Testis (tissue), 3 donors: ENCODE results near the gene RSAD2. TPM values are rescaled to one million over a fixed set of nuclear protein-coding genes. Genes with fewer than 3 reads are reported as not detected.
"Not testable (repeated sequence)": the region's sequence is repeated elsewhere in the genome, so short reads cannot be mapped to it uniquely, and the experiment has no call there.

Experiments
- DNase-seq: peaks from one replicate; pipeline ENCODE4 v3.0.0-alpha.2; 2019
- H3K27ac ChIP-seq, 2 donors: fragments of 200-600 bp; sonication (generic); one replicate each; pipeline ENCODE4 v1.5.1; 2019
- H3K27me3 ChIP-seq: fragments of 200-600 bp; sonication (generic); one replicate; pipeline ENCODE4 v1.5.1; 2019
- H3K36me3 ChIP-seq: fragments of 200-600 bp; sonication (generic); one replicate; pipeline ENCODE4 v1.5.1; 2017; ENCODE audit warnings: low read depth; ENCODE audit errors: missing control alignments
- H3K4me1 ChIP-seq: fragments of 200-600 bp; sonication (generic); one replicate; pipeline ENCODE4 v1.5.1; 2019
- H3K4me3 ChIP-seq, 2 donors: fragments of 200-600 bp; sonication (generic); one replicate each; pipeline ENCODE4 v1.5.1; 2017 to 2019
- H3K9me3 ChIP-seq: fragments of 200-600 bp; sonication (generic); one replicate; pipeline ENCODE4 v1.5.1; 2017
- POLR2A ChIP-seq: fragments of 450-650 bp; IDR thresholded peaks from one replicate; pipeline ENCODE4 v1.6.1; 2017; ENCODE audit warnings: antibody characterized with exemption, mild to moderate bottlenecking, moderate library complexity
- WGBS, 2 donors: methylation state at CpG; one replicate each; pipeline ENCODE4 v1.1.5; 2018; 5-methylcytosine and 5-hydroxymethylcytosine counted together
- intact Hi-C: fragments of 100-400 bp; cut with DNase I; formaldehyde crosslinking; loops from one replicate; pipeline ENCODE4 v1.15.1; 2023; ENCODE audit warnings: low total_unique reads
- polyA plus RNA-seq: library from polyadenylated mRNA; stranded (reverse); fragments of 350-450 nt; fragmentation: Illumina TruSeq; extraction: RNeasy Lipid Tissue Mini Kit (QIAGEN cat#74804); gene quantifications from one replicate; pipeline ENCODE4 v1.2.3, GENCODE V29; 2014; ENCODE audit warnings: low read depth, low replicate concordance; ENCODE audit not compliant: insufficient read depth
- total RNA-seq, 2 donors: library from RNA; depleted of rRNA; stranded (reverse); fragments of >200 nt; gene quantifications; one replicate each; pipeline ENCODE4 v1.2.3, GENCODE V29; 2016
- TF ChIP-seq, protein P1 (sequence below), 3 experiments: fragments of 450-650 bp in 2 of 3; fragments of 200-600 bp in 1 of 3; sonication (generic) in 1 of 3; IDR thresholded peaks; one replicate each; pipeline ENCODE4 v1.5.1; 2016 to 2019; ENCODE audit warnings: antibody characterized with exemption in 3 of 3, mild to moderate bottlenecking in 2 of 3, moderate library complexity in 1 of 3

RSAD2 gene
- total and polyA plus RNA-seq, 3 donors from 2014 or later, result 2.3 to 5.5 (median 4.4) TPM

DNA sequence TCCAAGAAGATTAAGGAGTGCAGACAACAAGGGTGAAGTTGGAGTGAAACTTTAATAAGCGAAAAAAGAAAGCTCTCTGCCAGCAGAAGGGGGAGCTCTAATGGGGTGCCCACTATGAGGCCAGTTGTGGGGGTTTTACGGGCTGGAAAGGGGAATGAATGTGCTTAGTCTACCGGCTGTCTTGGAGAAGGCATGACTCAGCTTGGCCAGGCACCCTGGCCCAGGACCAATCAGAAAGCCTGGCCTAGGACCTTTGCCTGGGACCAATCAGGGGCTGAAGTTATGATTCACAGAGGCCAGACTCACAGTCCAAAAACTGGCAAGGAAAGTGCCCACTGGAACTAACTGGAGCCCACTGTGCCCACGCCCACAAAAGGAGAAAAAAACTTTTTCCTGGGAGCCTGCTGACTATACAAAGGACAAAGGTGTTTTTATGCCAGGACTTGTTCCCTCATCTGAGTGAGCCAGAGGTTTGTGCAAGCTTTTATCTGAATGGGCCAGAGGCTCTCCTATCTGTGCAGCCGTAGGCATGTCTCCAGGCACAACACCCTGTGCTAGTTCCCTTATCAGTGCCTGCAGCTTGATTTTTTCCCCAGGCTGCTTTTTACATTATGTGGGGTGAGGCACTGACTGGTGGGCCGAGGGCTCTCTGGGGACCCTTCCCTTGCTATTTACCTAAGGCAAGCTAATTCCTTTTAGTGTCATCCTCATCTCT is 30.5 kb upstream of the RSAD2 start:
- no peaks in the 10 kb centered on the region for H3K36me3 ChIP-seq
- no peak for TF ChIP-seq POLR2A
- TF ChIP-seq, protein P1, sequence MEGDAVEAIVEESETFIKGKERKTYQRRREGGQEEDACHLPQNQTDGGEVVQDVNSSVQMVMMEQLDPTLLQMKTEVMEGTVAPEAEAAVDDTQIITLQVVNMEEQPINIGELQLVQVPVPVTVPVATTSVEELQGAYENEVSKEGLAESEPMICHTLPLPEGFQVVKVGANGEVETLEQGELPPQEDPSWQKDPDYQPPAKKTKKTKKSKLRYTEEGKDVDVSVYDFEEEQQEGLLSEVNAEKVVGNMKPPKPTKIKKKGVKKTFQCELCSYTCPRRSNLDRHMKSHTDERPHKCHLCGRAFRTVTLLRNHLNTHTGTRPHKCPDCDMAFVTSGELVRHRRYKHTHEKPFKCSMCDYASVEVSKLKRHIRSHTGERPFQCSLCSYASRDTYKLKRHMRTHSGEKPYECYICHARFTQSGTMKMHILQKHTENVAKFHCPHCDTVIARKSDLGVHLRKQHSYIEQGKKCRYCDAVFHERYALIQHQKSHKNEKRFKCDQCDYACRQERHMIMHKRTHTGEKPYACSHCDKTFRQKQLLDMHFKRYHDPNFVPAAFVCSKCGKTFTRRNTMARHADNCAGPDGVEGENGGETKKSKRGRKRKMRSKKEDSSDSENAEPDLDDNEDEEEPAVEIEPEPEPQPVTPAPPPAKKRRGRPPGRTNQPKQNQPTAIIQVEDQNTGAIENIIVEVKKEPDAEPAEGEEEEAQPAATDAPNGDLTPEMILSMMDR (IDR thresholded peaks at IDR 0.05), result no peak
- no peaks in the 10 kb centered on the region for H3K9me3 ChIP-seq
- WGBS, 2 donors, result 70 to 79% methylated on average over 6 of the region's 6 CpGs
- H3K27me3 ChIP-seq, result no peaks in the 10 kb centered on the region
- no peaks in the 10 kb centered on the region for H3K4me1 ChIP-seq
- H3K27ac ChIP-seq, result no peak overlapping the region
- no peak overlapping the region for H3K4me3 ChIP-seq
- DNase-seq, result no peak
- intact Hi-C loops, result no loop called here

DNA sequence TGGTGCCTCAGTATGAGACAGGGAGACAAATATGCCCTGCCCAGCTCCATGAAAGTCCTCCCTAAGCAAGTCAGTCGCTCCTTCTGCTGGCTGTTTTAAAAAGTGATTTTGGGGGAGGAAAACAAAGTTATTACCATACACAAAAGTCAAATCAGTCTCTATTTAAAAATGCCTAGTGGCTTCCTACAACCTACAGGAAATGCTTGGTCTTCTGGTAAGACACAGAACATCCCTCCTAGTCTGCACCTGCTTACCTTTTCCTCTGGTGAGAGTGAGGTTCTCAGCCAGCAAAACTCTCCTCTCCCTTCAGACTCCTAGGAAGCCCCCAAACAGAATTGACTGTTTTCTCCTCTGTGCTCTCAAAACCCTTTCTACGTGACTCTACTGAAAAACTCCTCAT is 25.4 kb upstream of the RSAD2 start:
- no peaks in the 10 kb centered on the region for H3K9me3 ChIP-seq
- no peak overlapping the region for H3K27ac ChIP-seq
- WGBS, 2 donors, result 90 to 95% methylated on average over 2 of the region's 2 CpGs
- no peaks in the 10 kb centered on the region for H3K27me3 ChIP-seq
- intact Hi-C loops, result no loop called here
- H3K4me1 ChIP-seq, result no peaks in the 10 kb centered on the region
- no peak overlapping the region for H3K4me3 ChIP-seq
- TF ChIP-seq, protein P1 (IDR thresholded peaks at IDR 0.05), result no peak
- TF ChIP-seq POLR2A, result no peak
- no peak for DNase-seq
- no peaks in the 10 kb centered on the region for H3K36me3 ChIP-seq

DNA sequence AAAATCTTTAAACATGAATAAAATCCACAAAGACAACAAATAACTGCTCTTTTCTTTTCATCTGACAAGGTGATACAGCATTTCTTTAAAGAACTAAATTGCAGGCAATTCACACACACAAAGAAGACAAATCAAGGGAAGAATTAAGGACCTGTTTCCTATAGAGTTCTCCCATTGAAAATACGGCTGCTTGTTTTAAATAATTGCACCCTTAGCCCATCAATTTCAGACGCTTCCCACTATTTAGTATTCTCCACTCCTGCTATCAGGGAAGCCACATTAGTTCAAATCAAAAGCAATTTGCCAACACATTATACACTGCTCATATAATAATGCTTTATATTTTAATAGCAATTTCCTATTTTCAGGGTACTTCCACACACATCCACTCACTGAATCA is 23.2 kb upstream of the RSAD2 start:
- Histone ChIP-seq H3K9me3 (no peaks in the 10 kb centered on the region), H3K27ac (no peak overlapping the region), H3K36me3 (no peaks in the 10 kb centered on the region), H3K4me3 (no peak overlapping the region), H3K4me1 (no peaks in the 10 kb centered on the region), H3K27me3 (no peaks in the 10 kb centered on the region)
- DNase-seq, result no peak
- TF ChIP-seq, protein P1 (IDR thresholded peaks at IDR 0.05), result no peak
- no peak for TF ChIP-seq POLR2A
- intact Hi-C loops, result no loop called here
- WGBS, 2 donors, result 61 to 85% methylated on average over 2 of the region's 2 CpGs

DNA sequence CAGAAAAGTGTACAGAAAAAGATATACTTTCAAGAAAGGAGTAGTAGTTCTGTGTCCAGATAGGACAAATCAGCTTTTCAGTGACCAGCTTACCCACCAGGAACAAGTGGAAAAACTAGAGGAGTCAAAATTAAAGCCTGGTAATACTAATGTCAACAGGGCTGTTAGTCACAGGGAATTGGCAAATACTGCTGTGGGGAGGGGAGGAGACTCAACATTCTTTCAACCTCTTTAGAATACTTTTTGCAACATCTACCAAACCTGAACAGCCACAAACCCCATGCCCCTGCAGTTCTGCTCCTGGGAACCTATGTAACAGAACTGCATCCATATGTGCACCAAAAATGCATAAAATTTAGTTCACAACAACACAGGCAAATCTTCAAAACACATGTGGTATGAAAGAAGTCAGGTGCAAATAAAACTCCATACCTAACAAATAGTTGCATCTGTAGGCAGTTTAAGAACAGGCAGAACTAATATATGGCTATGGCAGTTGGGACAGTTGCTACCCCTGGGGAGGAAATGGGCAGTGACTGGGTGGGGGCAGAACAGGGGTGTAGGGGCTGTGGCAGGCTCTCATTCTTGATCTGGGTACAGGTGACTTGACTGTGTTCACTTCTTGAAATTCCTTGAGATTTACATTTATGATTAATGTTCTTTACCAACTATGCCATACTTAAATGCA is 21.6 kb upstream of the RSAD2 start:
- no peaks in the 10 kb centered on the region for H3K27me3 ChIP-seq
- DNase-seq, result no peak
- H3K9me3 ChIP-seq, result no peaks in the 10 kb centered on the region
- H3K4me1 ChIP-seq, result no peaks in the 10 kb centered on the region
- no peak overlapping the region for H3K4me3 ChIP-seq
- no peaks in the 10 kb centered on the region for H3K36me3 ChIP-seq
- no peak overlapping the region for H3K27ac ChIP-seq
- no peak for TF ChIP-seq POLR2A
- TF ChIP-seq, protein P1 (IDR thresholded peaks at IDR 0.05), result no peak
- intact Hi-C loops, result no loop called here

DNA sequence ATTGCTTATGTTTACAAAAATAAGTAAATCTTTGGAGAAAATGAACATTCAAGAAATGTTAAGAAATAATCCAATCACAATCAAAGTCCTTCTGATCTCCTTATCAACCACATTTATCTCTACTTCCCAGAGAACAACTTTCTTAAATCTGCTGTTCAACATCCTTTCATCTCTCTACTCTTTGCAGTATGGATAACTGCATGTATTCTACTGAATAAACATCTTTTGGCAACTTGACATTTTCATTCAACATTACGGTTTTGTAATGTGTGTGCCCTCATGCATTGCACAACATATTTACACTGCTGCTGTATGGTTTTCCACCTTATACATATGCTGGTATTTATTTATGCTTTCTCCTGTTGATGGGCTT is 21.0 kb upstream of the RSAD2 start:
- H3K9me3 ChIP-seq, result no peaks in the 10 kb centered on the region
- H3K4me1 ChIP-seq, result no peaks in the 10 kb centered on the region
- DNase-seq, result no peak
- H3K4me3 ChIP-seq, result no peak overlapping the region
- H3K27me3 ChIP-seq, result no peaks in the 10 kb centered on the region
- TF ChIP-seq, protein P1 (IDR thresholded peaks at IDR 0.05), result no peak
- TF ChIP-seq POLR2A, result no peak
- 76 to 82% methylated on average over 1 of the region's 1 CpG for WGBS, 2 donors
- H3K27ac ChIP-seq, result no peak overlapping the region
- intact Hi-C loops, result no loop called here
- no peaks in the 10 kb centered on the region for H3K36me3 ChIP-seq

DNA sequence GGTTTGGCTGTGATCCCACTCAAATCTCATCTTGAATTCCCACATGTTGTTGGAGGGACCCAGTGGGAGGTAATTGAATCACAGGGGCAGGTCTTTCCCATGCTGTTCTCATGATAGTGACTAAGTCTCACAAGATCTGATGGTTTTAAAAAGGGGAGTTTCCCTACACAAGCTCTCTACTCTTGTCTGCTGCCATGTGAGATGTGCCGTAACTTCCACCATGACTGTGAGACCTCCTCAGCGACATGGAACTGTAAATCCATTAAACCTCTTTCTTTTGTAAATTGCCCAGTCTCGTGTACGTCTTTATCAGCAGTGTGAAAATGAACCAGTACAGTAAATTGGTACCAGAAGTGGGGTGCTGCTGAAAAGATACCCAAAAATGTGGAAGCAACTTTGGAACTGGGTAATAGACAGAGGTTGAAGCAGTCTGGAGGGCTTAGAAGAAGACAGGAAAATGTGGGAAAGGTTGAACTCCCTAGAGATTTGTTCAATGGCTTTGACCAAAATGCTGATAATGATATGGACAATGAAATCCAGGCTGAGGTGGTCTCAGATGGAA is 19.0 kb upstream of the RSAD2 start:
- DNase-seq, H3K4me1 ChIP-seq, H3K9me3 ChIP-seq, intact Hi-C loops, H3K27ac ChIP-seq, H3K4me3 ChIP-seq, H3K27me3 ChIP-seq, H3K36me3 ChIP-seq: not testable (repeated sequence)
- 94 to 98% methylated on average over 4 of the region's 4 CpGs for WGBS, 2 donors
